ENCODE data around the gene MKS1.

The MKS1 gene

GRCh38 chr17:58204796-58205195 is 14.3 kb downstream of the MKS1 start:
- no peak for TF ChIP-seq CTCF (IDR thresholded peaks at IDR 0.05; ENCODE audit: low read depth, low read length)
- no peak for DNase-seq (ENCODE audit: extremely low read depth, low read depth)

GRCh38 chr17:58202859-58203258 is 16.2 kb downstream of the MKS1 start:
- DNase-seq (ENCODE audit: extremely low read depth, low read depth), result no peak
- TF ChIP-seq CTCF (IDR thresholded peaks at IDR 0.05; ENCODE audit: low read depth, low read length), result no peak

- no peak for DNase-seq (ENCODE audit: extremely low read depth, low read depth)
- TF ChIP-seq CTCF (IDR thresholded peaks at IDR 0.05; ENCODE audit: low read depth, low read length), result peak; percentile 53
These were observed 18.9 kb downstream of the MKS1 start for GRCh38 chr17:58200024-58200633.

- TF ChIP-seq CTCF (IDR thresholded peaks at IDR 0.05; ENCODE audit: low read depth, low read length), result no peak
These were observed 22.4 kb downstream of the MKS1 start for GRCh38 chr17:58196610-58197009.

GRCh38 chr17:58195518-58196123 is 23.4 kb downstream of the MKS1 start:
- TF ChIP-seq CTCF (IDR thresholded peaks at IDR 0.05; ENCODE audit: low read depth, low read length), result no peak
- no peak for DNase-seq (ENCODE audit: extremely low read depth, low read depth)

More at GRCh38 chr17:58196610-58197009, 22.4 kb downstream of the MKS1 start:
- no peak for DNase-seq (ENCODE audit: extremely low read depth, low read depth)

- DNase-seq (ENCODE audit: extremely low read depth, low read depth), result no peak
- TF ChIP-seq CTCF (IDR thresholded peaks at IDR 0.05; ENCODE audit: low read depth, low read length), result no peak
These were observed 25.3 kb downstream of the MKS1 start for GRCh38 chr17:58193641-58194255.

GRCh38 chr17:58192612-58193011 is 26.4 kb downstream of the MKS1 start, which contains the start of gene EPX:
Gene EPX, plus strand, starts transcription at chr17:58192726. Its CDS starts 121 bp downstream, at chr17:58192847.
- no peak for DNase-seq (ENCODE audit: extremely low read depth, low read depth)
- TF ChIP-seq CTCF (IDR thresholded peaks at IDR 0.05; ENCODE audit: low read depth, low read length), result no peak

Measured in AG09319 (cell line).